Urinary bladder (tissue), 4 donors: ENCODE data around the gene ANKRD13D. TPM values are rescaled to one million over a fixed set of nuclear protein-coding genes. Genes with fewer than 3 reads are reported as not detected.
A peak's percentile ranks its signal among the peaks of the same experiment; 100 is the strongest.

Source experiments
- DNase-seq: peaks from one replicate; pipeline ENCODE4 v3.0.0-alpha.2; 2015; ENCODE audit errors: extremely low spot score
- H3K27ac ChIP-seq: one replicate; pipeline ENCODE4 v1.5.1; 2013; ENCODE audit warnings: low read depth, mild to moderate bottlenecking, moderate library complexity
- H3K36me3 ChIP-seq: one replicate; pipeline ENCODE4 v1.6.1; 2013; ENCODE audit warnings: mild to moderate bottlenecking, moderate library complexity; ENCODE audit not compliant: insufficient read depth
- H3K4me1 ChIP-seq: one replicate; pipeline ENCODE4 v1.6.1; 2013; ENCODE audit warnings: mild to moderate bottlenecking, moderate library complexity; ENCODE audit not compliant: insufficient read depth
- H3K4me3 ChIP-seq: one replicate; pipeline ENCODE4 v1.5.1; 2013; ENCODE audit warnings: low read depth, low read length
- WGBS: extraction: QIAGEN DNeasy Blood & Tissue Kit; methylation state at CpG from one replicate; pipeline ENCODE4 v1.1.7; 2013; 5-methylcytosine and 5-hydroxymethylcytosine counted together
- polyA plus RNA-seq: library from polyadenylated mRNA; stranded (reverse); fragments of 200-250 nt; gene quantifications from one replicate; pipeline ENCODE4 v1.2.3, GENCODE V29; 2013
- total RNA-seq: library from RNA; depleted of rRNA; stranded (reverse); fragments of >200 nt; gene quantifications from one replicate; pipeline ENCODE4 v1.2.3, GENCODE V29; 2014
- donor health status: healthy with polysubstance abuse.
- donor health status: healthy.

ANKRD13D gene
- total and polyA plus RNA-seq, 2 donors = 25.2 to 44.0 TPM

DNA sequence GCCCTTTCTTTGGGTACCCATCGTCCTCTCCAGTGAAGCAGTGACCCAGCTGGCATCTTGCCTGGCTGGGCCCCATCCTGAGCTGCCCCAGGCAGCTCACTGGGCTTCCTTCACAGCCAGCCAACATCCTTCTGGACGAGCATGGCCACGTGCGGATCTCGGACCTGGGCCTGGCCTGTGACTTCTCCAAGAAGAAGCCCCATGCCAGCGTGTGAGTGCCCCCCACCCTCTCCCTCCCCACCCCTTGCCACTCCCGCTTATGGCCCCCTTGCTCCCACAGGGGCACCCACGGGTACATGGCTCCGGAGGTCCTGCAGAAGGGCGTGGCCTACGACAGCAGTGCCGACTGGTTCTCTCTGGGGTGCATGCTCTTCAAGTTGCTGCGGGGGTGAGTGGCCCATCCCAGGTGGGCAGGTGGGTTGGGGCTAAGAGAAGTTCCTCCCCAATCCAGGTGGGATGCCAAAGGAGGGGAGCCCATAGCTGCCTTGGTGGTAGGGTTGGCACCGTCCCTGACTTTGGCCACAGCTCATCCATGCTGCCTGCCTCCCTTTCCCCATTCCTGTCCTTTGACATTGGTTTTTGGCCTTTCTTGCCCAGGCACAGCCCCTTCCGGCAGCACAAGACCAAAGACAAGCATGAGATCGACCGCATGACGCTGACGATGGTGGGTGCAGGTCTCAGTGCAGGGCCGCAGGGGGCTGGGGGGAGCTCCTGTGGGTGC, 6.8 kb upstream of the ANKRD13D start:
- Histone ChIP-seq H3K4me1 (no peaks in the 10 kb centered on the region), H3K4me3 (no peak overlapping the region), H3K36me3 (peaks cover 14% of the 10 kb centered on the region), H3K27ac (no peak overlapping the region)
- no peak for DNase-seq
- WGBS = 90% methylated on average over 20 of the region's 20 CpGs

DNA sequence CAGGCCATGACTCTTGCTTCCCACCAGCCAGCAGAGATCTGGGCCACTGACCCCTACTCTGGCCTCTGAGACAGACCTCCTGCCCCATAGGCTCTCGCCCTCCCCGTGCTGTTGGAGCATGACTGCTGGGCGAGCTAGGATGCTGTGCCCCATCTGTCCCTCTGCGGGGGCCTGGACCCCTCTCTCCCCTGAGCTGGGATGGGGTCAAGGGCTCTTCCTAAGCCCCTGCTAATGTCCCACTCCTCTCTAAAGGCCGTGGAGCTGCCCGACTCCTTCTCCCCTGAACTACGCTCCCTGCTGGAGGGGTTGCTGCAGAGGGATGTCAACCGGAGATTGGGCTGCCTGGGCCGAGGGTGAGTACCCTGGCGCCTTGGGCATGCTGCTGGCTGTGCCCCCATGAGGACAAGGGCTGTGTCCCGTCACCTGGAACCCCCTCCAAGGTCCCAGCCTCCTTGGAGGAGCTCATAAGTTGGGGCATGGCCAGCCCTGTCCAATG, 6.2 kb upstream of the ANKRD13D start:
- Histone ChIP-seq H3K4me1 (no peaks in the 10 kb centered on the region), H3K27ac (no peak overlapping the region), H3K4me3 (no peak overlapping the region), H3K36me3 (peaks cover 14% of the 10 kb centered on the region)
- WGBS = 92% methylated on average over 11 of the region's 11 CpGs
- DNase-seq = no peak

DNA sequence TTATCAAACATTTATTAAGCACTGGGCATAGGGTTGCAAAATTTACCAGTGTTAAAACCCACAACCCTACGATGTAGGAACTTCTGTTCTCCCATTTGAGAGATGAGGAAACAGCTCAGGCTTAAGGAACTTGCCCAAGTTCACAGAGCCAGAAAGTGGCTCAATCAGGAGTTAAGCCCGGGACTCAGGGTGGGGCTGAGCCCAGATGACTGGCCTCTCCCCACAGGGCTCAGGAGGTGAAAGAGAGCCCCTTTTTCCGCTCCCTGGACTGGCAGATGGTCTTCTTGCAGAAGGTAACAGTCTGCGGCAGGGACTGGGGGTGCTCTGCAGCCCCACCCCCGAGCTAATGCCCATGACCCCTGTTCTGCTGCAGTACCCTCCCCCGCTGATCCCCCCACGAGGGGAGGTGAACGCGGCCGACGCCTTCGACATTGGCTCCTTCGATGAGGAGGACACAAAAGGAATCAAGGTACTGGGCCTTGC, 5.6 kb upstream of the ANKRD13D start:
- Histone ChIP-seq H3K4me3 (no peak overlapping the region), H3K27ac (no peak overlapping the region), H3K36me3 (peaks cover 14% of the 10 kb centered on the region), H3K4me1 (no peaks in the 10 kb centered on the region)
- 86% methylated on average over 13 of the region's 13 CpGs for WGBS
- no peak for DNase-seq

DNA sequence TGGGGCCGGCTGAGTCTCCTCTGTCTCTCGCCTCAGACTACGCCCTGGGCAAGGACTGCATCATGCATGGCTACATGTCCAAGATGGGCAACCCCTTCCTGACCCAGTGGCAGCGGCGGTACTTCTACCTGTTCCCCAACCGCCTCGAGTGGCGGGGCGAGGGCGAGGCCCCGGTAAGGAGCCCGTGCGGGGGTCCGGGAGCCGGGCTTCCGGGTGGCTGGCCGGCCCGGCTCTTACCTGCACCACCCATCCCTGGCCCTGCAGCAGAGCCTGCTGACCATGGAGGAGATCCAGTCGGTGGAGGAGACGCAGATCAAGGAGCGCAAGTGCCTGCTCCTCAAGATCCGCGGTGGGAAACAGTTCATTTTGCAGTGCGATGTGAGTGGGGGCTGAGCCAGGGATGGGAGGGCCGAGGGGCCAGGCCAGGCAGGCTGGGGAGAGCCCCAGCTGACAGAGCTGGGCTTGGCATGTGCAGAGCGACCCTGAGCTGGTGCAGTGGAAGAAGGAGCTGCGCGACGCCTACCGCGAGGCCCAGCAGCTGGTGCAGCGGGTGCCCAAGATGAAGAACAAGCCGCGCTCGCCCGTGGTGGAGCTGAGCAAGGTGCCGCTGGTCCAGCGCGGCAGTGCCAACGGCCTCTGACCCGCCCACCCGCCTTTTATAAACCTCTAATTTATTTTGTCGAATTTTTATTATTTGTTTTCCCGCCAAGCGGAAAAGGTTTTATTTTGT, 4.1 kb upstream of the ANKRD13D start:
- Histone ChIP-seq H3K4me1 (no peaks in the 10 kb centered on the region), H3K36me3 (peaks cover 14% of the 10 kb centered on the region)
- no peak for DNase-seq

DNA sequence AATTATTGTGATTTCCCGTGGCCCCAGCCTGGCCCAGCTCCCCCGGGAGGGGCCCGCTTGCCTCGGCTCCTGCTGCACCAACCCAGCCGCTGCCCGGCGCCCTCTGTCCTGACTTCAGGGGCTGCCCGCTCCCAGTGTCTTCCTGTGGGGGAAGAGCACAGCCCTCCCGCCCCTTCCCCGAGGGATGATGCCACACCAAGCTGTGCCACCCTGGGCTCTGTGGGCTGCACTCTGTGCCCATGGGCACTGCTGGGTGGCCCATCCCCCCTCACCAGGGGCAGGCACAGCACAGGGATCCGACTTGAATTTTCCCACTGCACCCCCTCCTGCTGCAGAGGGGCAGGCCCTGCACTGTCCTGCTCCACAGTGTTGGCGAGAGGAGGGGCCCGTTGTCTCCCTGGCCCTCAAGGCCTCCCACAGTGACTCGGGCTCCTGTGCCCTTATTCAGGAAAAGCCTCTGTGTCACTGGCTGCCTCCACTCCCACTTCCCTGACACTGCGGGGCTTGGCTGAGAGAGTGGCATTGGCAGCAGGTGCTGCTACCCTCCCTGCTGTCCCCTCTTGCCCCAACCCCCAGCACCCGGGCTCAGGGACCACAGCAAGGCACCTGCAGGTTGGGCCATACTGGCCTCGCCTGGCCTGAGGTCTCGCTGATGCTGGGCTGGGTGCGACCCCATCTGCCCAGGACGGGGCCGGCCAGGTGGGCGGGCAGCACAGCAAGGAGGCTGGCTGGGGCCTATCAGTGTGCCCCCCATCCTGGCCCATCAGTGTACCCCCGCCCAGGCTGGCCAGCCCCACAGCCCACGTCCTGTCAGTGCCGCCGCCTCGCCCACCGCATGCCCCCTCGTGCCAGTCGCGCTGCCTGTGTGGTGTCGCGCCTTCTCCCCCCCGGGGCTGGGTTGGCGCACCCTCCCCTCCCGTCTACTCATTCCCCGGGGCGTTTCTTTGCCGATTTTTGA, 3.3 kb upstream of the ANKRD13D start:
- no peak overlapping the region for H3K4me3 ChIP-seq
- H3K27ac ChIP-seq = no peak overlapping the region
- no peaks in the 10 kb centered on the region for H3K4me1 ChIP-seq
- H3K36me3 ChIP-seq = peaks cover 14% of the 10 kb centered on the region
- 89% methylated on average over 39 of the region's 39 CpGs for WGBS
- no peak for DNase-seq

More for the DNA sequence above, 4.1 kb upstream of the ANKRD13D start:
- H3K27ac ChIP-seq = no peak overlapping the region
- H3K4me3 ChIP-seq = no peak overlapping the region
- 90% methylated on average over 45 of the region's 45 CpGs for WGBS

DNA sequence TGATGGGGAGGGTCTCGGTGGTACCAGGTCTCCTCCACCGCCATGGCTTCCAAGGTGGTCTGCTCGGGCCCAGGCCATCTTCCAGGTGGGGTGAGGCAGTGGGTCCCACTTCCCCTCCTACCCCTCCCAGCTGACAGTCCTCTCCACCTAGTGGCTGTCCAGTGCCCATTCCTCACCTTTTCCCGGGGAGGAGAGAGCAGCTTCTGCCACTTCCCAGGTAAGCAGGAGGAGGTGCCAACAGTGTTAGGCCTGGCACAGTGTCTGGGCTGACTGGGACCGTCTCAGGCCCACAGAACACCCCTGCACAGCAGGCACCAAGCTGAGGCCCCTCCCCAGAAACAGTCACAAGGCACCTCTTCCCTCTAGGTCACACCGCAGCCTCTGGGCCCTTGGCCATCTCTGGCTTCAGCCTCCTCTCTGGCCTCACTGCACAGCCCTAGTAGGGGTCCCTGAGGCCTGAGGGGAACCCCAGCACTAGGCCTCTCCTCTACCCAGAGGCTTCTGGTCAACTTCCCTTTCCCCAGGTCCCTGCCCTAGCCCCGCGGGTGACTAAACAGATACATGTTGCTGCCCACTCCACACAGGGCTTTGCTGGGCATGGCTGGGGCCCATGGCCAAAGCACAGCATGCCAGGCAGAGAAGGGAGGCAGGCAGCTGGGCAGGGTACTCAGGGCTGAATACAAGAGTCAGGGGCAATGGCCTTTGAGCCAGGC, 2.3 kb upstream of the ANKRD13D start:
- Histone ChIP-seq H3K4me3 (no peak overlapping the region), H3K36me3 (peaks cover 11% of the 10 kb centered on the region), H3K27ac (peak overlapping the region; percentile 91), H3K4me1 (no peaks in the 10 kb centered on the region)
- no peak for DNase-seq
- 76% methylated on average over 8 of the region's 8 CpGs for WGBS

- H3K36me3 ChIP-seq = peaks cover 10% of the 10 kb centered on the region
- no peak for DNase-seq
- 68% methylated on average over 14 of the region's 14 CpGs for WGBS
- H3K4me1 ChIP-seq = no peaks in the 10 kb centered on the region
- H3K27ac ChIP-seq = peak overlapping the region; percentile 91
- H3K4me3 ChIP-seq = no peak overlapping the region
Observed at GRCh38 chr11:67287355-67288197, 1.5 kb upstream of the ANKRD13D start.

DNA sequence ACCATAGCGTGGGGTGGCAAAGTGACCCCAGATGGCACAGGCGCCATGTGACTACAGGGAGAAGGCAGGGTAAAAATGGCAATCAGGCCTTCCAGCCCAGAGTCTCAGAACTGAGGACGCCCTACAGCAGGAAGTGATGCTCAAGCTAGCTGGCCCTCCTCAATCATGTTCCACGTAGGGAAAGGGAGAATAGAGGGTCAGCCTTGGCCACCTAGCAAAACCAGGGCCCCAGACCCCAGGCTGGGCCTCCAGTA, 978 bp upstream of the ANKRD13D start:
- peaks cover 10% of the 10 kb centered on the region for H3K36me3 ChIP-seq
- WGBS = 28% methylated on average over 4 of the region's 4 CpGs
- no peak for DNase-seq
- H3K4me3 ChIP-seq = peak overlapping the region; percentile 88
- H3K27ac ChIP-seq = peak overlapping the region; percentile 91
- no peaks in the 10 kb centered on the region for H3K4me1 ChIP-seq

- WGBS = under 1% methylated on average over 87 of the region's 87 CpGs
- Histone ChIP-seq H3K4me3 (peak overlapping the region; percentile 88), H3K4me1 (no peaks in the 10 kb centered on the region), H3K36me3 (peaks cover 10% of the 10 kb centered on the region), H3K27ac (peak overlapping the region; percentile 91)
- DNase-seq = no peak
Observed at GRCh38 chr11:67288452-67289225, 464 bp upstream of the ANKRD13D start.

DNA sequence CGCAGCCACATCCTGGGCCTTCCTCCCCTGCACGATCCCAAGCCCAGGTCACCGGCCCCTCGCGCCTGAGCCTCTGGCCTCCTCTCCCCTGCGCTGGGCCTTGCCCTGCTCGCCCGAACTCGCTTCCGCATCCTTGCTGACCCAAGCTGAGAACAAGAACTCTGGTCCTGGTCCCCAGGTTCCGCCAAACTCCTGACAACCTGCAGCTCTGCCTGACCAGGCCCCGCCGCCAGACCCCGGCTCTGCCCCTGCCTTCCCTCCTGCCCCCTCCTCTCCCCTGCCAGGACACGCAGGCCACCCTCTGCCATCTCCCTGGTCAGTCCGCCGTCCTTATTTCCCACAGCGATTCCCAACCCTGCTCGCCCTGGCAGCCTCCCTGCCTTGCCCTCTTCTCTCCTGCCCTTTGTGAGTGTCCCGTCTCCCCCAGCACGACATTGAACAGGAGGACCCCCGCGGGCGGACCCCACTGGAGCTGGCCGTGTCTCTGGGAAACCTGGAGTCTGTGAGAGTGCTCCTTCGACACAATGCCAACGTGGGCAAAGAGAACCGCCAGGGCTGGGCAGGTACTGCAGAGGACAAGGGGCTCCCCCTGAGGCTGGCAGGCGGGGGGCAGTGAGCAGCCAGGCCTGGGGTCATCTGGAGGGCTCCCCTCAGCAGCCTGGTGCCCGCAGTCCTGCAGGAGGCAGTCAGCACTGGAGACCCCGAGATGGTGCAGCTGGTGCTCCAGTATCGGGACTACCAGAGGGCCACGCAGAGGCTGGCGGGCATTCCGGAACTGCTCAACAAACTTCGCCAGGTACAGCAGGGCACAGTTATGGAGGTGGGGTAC, 762 bp downstream of the ANKRD13D start:
- 23% methylated on average over 36 of the region's 36 CpGs for WGBS
- Histone ChIP-seq H3K4me1 (no peaks in the 10 kb centered on the region), H3K36me3 (peaks cover 7% of the 10 kb centered on the region), H3K4me3 (peak overlapping the region; percentile 88), H3K27ac (peak overlapping the region; percentile 30)
- no peak for DNase-seq

DNA sequence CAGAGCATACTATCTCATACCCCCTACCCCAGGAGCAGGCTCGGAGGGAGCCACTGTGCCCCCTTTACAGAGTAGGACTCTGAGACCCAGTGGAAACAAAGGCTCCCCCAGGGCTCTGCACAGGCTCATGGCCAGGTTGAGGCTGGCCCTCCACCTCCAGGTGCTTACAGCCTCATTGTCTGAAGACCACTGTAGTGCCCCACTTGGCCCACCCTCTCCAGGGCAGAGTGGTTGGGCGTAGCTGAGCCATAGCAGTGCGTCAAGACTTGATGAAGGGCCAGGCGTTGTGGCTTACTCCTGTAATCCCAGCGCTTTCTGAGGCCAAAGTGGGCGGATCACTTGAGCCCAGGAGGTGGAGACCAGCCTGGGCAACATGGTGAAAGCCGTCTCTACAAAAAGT, 1.7 kb downstream of the ANKRD13D start:
- no peak overlapping the region for H3K27ac ChIP-seq
- no peak for DNase-seq
- H3K4me3 ChIP-seq = no peak overlapping the region
- H3K4me1 ChIP-seq = no peaks in the 10 kb centered on the region
- H3K36me3 ChIP-seq = peaks cover under 1% of the 10 kb centered on the region
- 36% methylated on average over 7 of the region's 7 CpGs for WGBS
